Iris pigment epithelial cell (primary cell): ENCODE measurements around the gene LGALS3BP.

ENCODE experiments used
- DNase-seq: peaks from one replicate; pipeline ENCODE4 v3.0.0-alpha.2; 2011; ENCODE audit warnings: low read depth

LGALS3BP gene

GRCh38 chr17:78999056-78999768, 19.5 kb upstream of the LGALS3BP start:
- DNase-seq, result no peak

- no peak for DNase-seq
Measured at GRCh38 chr17:78998311-78999055, 18.8 kb upstream of the LGALS3BP start.

- no peak for DNase-seq
Measured at GRCh38 chr17:78997881-78998280, 18.2 kb upstream of the LGALS3BP start.

GRCh38 chr17:78997231-78997741, 17.6 kb upstream of the LGALS3BP start:
- DNase-seq, result no peak

GRCh38 chr17:78996781-78997201, 17.1 kb upstream of the LGALS3BP start:
- DNase-seq, result no peak

- DNase-seq, result no peak
Measured at GRCh38 chr17:78995761-78996451, 16.2 kb upstream of the LGALS3BP start.

GRCh38 chr17:78995022-78995760, 15.5 kb upstream of the LGALS3BP start:
- DNase-seq, result no peak

GRCh38 chr17:78993981-78994671, 14.4 kb upstream of the LGALS3BP start:
- DNase-seq, result no peak

- DNase-seq, result peak; percentile 38
Measured at GRCh38 chr17:78993241-78993956, 13.7 kb upstream of the LGALS3BP start.

- DNase-seq, result no peak
Measured at GRCh38 chr17:78992542-78993212, 13.0 kb upstream of the LGALS3BP start.

- DNase-seq, result no peak
Measured at GRCh38 chr17:78991906-78992532, 12.3 kb upstream of the LGALS3BP start.

- DNase-seq, result no peak
Measured at GRCh38 chr17:78991017-78991738, 11.5 kb upstream of the LGALS3BP start.

GRCh38 chr17:78990349-78991016, 10.8 kb upstream of the LGALS3BP start:
- DNase-seq, result no peak

GRCh38 chr17:78988152-78988551, 8.4 kb upstream of the LGALS3BP start:
- DNase-seq, result no peak

- DNase-seq, result peak; percentile 70
Measured at GRCh38 chr17:78986649-78987328, 7.1 kb upstream of the LGALS3BP start.

GRCh38 chr17:78986048-78986648, 6.4 kb upstream of the LGALS3BP start:
- peak; percentile 71 for DNase-seq

GRCh38 chr17:78985395-78985794, 5.7 kb upstream of the LGALS3BP start:
- DNase-seq, result no peak
